D721Med (cell line): ENCODE results near the gene EHF.

Experiments used
- DNase-seq: peaks from one replicate; pipeline ENCODE4 v3.0.0; 2011; ENCODE audit warnings: low spot score; ENCODE audit not compliant: insufficient read length
- FAIRE-seq: peaks from 2 replicates; lab custom pipeline; 2011; peaks lifted over from hg19 to GRCh38; lab: Jason Lieb, UNC
- TF ChIP-seq, protein P1 (sequence below): IDR thresholded peaks from 2 replicates; pipeline ENCODE4 v1.5.1; 2012; ENCODE audit warnings: mild to moderate bottlenecking, control low read depth; ENCODE audit not compliant: insufficient read depth; ENCODE audit errors: missing control alignments

Gene EHF

DNA sequence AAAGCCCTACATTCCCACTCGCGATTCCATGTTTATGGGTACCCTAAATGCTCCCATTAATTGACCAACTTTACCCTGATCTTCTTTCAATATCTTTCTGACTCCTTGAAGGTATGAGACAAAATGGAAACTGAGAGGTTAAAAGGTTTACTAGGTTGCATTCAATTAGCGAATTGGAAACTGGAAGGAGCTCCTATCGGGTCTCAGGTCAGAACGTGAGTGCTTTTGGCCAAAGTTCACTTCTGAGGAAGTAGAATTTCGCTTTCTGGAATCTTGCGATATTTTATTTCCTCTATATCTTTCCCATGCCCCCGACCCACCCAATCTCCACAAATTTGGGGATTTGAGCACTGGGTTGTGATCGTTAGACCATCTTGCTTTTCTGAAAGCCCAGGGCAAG is 2.6 kb downstream of the EHF start:
- TF ChIP-seq, protein P1, sequence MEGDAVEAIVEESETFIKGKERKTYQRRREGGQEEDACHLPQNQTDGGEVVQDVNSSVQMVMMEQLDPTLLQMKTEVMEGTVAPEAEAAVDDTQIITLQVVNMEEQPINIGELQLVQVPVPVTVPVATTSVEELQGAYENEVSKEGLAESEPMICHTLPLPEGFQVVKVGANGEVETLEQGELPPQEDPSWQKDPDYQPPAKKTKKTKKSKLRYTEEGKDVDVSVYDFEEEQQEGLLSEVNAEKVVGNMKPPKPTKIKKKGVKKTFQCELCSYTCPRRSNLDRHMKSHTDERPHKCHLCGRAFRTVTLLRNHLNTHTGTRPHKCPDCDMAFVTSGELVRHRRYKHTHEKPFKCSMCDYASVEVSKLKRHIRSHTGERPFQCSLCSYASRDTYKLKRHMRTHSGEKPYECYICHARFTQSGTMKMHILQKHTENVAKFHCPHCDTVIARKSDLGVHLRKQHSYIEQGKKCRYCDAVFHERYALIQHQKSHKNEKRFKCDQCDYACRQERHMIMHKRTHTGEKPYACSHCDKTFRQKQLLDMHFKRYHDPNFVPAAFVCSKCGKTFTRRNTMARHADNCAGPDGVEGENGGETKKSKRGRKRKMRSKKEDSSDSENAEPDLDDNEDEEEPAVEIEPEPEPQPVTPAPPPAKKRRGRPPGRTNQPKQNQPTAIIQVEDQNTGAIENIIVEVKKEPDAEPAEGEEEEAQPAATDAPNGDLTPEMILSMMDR, result no peak
- FAIRE-seq (no peak), DNase-seq (no peak)

- TF ChIP-seq, protein P1, result no peak
- DNase-seq, result no peak
- no peak for FAIRE-seq
These were observed 3.2 kb downstream of the EHF start for GRCh38 chr11:34624069-34624468.

DNA sequence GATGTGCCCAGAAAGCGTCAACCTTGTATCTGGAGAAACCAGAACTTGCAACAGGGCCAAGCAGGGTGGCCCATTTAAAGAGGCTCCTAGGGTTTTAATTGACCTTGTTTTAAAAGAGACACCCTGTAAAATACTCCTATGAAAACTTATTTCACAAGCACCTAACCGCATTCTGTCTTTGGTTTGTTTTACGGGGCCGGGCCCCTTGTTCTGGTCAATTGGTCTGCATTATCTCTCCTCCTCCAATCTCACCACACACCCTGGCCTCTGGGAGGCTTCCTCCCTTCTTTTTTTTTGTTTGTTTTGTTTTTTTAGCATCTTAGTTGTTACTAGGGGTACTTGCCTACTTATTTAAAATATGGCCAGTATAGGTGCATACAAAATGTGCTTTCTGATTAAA is 4.7 kb downstream of the EHF start:
- TF ChIP-seq, protein P1, result no peak
- DNase-seq, result no peak
- FAIRE-seq, result no peak

GRCh38 chr11:34626393-34626792 is 5.5 kb downstream of the EHF start:
- TF ChIP-seq, protein P1, result no peak
- no peak for DNase-seq
- FAIRE-seq, result no peak

DNA sequence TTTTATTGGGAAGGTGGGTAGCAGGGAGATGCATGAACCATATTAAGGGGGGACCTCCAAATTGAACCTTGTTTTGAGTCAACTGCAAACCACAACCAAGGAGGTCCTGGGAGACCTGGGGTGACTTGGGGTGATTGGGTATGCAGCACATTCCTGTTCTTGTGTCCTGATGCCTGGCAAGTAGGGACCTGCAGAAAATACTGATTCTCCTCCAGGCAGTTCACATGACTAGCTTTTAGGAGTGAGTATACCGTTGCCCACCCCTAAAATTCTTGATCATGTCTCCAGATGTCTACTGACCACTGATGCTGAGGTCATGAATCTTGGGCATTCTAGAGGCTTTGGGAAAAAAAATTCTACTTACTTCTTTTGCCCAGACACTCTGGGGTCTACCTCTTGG is 6.3 kb downstream of the EHF start:
- DNase-seq (no peak), FAIRE-seq (no peak)
- TF ChIP-seq, protein P1, result no peak

GRCh38 chr11:34629711-34630110 is 8.8 kb downstream of the EHF start:
- TF ChIP-seq, protein P1, result no peak
- DNase-seq, result no peak
- no peak for FAIRE-seq

DNA sequence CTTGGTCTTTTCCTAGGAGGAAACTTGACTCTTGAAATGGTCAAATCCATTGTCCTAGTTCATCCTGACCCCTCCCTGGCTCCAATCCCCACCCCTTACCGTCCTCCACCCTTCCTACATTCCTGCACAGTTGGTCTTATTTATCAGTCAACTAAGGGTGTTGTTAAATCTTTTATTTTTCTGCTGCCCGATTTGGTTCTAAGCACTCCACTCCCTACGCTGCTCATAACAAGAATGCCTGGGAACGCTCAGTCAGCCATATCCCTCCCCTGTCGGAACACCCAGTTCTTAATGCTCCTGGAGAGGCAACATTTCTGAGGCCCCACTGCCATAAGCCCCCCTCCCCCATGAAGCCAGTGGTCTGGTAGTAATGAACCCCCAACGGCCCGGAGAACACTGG is 9.7 kb downstream of the EHF start:
- DNase-seq (no peak), FAIRE-seq (no peak)
- TF ChIP-seq, protein P1, result no peak
